HepG2 (cell line): ENCODE data around the gene VEGFB. TPM values are rescaled to one million over a fixed set of nuclear protein-coding genes. Genes with fewer than 3 reads are reported as not detected.

Source experiments
- AGO2 ChIP-seq: fragments of 200-400 bp; formaldehyde crosslinking; optimal IDR thresholded peaks from 2 replicates; pipeline ENCODE3; 2017; ENCODE audit warnings: mild to moderate bottlenecking, low read depth, low read length, moderate library complexity
- GPN1 ChIP-seq: sonication (generic); formaldehyde crosslinking; IDR thresholded peaks from 2 replicates; pipeline ENCODE4 v1.5.1; 2020; ENCODE audit warnings: missing genetic modification reagents, borderline replicate concordance
- GTF2F1 ChIP-seq: fragments of 150-350 bp; IDR thresholded peaks from 2 replicates; pipeline ENCODE4 v1.6.1; 2014; ENCODE audit warnings: low read length
- JARID2 ChIP-seq: sonication (generic); formaldehyde crosslinking; IDR thresholded peaks from 2 replicates; pipeline ENCODE4 v1.8.1; 2023; ENCODE audit warnings: missing genetic modification reagents, inconsistent platforms; ENCODE audit not compliant: insufficient replicate concordance
- KDM1A ChIP-seq: IDR thresholded peaks from 2 replicates; pipeline ENCODE4 v1.6.1; 2016; ENCODE audit warnings: missing compliant biosample characterization
- PAF1 ChIP-seq: IDR thresholded peaks from 2 replicates; pipeline ENCODE4 v1.6.1; 2016; ENCODE audit warnings: missing genetic modification reagents, missing compliant biosample characterization
- U2AF2 ChIP-seq: fragments of 200-400 bp; formaldehyde crosslinking; IDR thresholded peaks from 2 replicates; pipeline ENCODE4 v1.6.1; 2017; ENCODE audit warnings: low read depth, mild to moderate bottlenecking, low read length
- ZFP1 ChIP-seq: IDR thresholded peaks from 2 replicates; pipeline ENCODE4 v1.6.1; 2016
- ZMYM4 ChIP-seq: sonication (generic); formaldehyde crosslinking; IDR thresholded peaks from 2 replicates; pipeline ENCODE4 v1.8.1; 2023; ENCODE audit warnings: mild to moderate bottlenecking, missing genetic modification reagents
- ZNF773 ChIP-seq: sonication (generic); formaldehyde crosslinking; IDR thresholded peaks from 2 replicates; pipeline ENCODE4 v1.4.0; 2020; ENCODE audit warnings: missing genetic modification reagents, borderline replicate concordance
- ZNF83 ChIP-seq: sonication (generic); formaldehyde crosslinking; IDR thresholded peaks from 2 replicates; pipeline ENCODE4 v1.4.0; 2020; ENCODE audit warnings: missing genetic modification reagents, mild to moderate bottlenecking, borderline replicate concordance
- ZSCAN9 ChIP-seq: IDR thresholded peaks from 2 replicates; pipeline ENCODE4 v1.6.1; 2016; ENCODE audit warnings: borderline replicate concordance
- polyA plus RNA-seq, 8 experiments: library from polyadenylated mRNA; depleted of rRNA in 3 of 8; stranded (reverse) in 7 of 8; unstranded in 1 of 8; fragments of >200 nt; fragmentation: Illumina TruSeq in 4 of 8; extraction: Trizol in 4 of 8; gene quantifications; 2 replicates each; pipeline versions ENCODE4 v1.2.1 to v1.2.3, GENCODE V29; 2011 to 2016; ENCODE audit warnings: low read depth in 4 of 8, missing spikeins in 1 of 8, mixed read lengths in 1 of 8; ENCODE audit not compliant: insufficient read depth in 1 of 8
- total RNA-seq, 5 experiments: library from RNA; depleted of rRNA; stranded (reverse); fragments of >200 nt; fragmentation: Illumina TruSeq; extraction: Trizol; gene quantifications; 2 replicates each; pipeline ENCODE4 v1.2.3, GENCODE V29; 2016; ENCODE audit warnings: low read depth in 1 of 5
- TF ChIP-seq, protein P1 (sequence below): IDR thresholded peaks from 2 replicates; pipeline ENCODE4 v1.6.1; 2016
- TF ChIP-seq, protein P2 (sequence below), 2 experiments: sonication (generic) in 1 of 2; formaldehyde crosslinking in 1 of 2; IDR thresholded peaks; 2 replicates each; pipeline versions ENCODE4 v1.5.1 to v1.6.1; 2011 to 2020; ENCODE audit warnings: borderline replicate concordance in 1 of 2, low read depth in 1 of 2, low read length in 1 of 2, mild to moderate bottlenecking in 1 of 2, missing genetic modification reagents in 1 of 2, moderate library complexity in 1 of 2
- TF ChIP-seq, protein P3 (sequence below): sonication (generic); formaldehyde crosslinking; IDR thresholded peaks from 2 replicates; pipeline ENCODE4 v1.4.0; 2020; ENCODE audit warnings: missing genetic modification reagents
- TF ChIP-seq, protein P4 (sequence below), 2 experiments: sonication (generic) in 1 of 2; formaldehyde crosslinking in 1 of 2; IDR thresholded peaks; 2 replicates each; pipeline versions ENCODE4 v1.4.0 to v1.6.1; 2018 to 2020; ENCODE audit warnings: missing genetic modification reagents in 2 of 2, borderline replicate concordance in 1 of 2, low read depth in 1 of 2, mild to moderate bottlenecking in 1 of 2, missing biosample characterization in 1 of 2

Gene VEGFB
- total and polyA plus RNA-seq, 2 of the 13 experiments (the other 11 are each of a cell fraction or from before 2014, with no cell fraction given): 9.0 to 11.3 TPM

DNA sequence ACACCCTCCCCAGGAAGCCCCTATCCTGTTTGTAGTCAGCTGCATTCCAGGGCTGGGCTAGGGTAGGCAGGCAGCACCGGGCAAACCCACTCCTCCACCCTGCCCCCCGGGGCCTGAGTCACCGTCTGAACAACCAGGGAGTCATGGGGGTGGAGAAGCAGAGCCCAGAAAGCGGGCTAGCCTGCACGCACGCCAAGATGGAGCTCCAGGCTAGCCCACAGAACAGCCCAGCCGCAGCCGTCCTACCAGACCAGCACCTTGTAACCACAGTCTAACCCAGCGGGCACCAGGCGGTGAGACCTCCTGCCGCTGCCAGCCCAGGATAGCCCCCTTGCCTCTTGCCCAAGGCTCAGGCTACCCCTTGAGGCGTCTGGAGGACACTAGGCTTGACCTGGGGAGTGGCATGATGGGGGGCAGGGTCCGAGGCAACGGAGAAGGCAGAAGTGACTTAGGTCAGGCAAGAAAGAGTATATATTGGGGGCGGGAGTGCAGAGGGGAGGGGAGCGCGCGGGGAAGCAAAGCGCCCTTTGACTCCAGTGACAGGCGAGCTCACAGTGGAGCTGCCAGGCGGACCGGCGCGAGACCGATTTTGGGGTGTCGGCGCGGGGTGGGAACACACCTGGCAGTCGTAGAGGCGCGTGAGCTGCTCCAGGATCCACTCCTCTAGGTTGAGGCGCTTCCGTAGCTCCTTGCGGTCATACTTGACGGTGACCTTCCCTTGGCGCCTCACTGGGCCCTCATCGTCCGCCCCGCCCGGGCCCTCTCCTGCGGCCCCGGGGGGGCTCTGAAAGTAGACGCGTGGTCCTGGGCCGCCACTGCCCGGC is 11.6 kb downstream of the VEGFB start (continued):
- TF ChIP-seq PAF1 (no peak), ZNF773 (CRISPR knock-in tag) (0 out of 2 replicates have a peak, but pooled peaks have one; percentile 12), KDM1A (CRISPR knock-in tag) (no peak), ZSCAN9 (CRISPR knock-in tag) (no peak), GPN1 (no peak), ZMYM4 (CRISPR knock-in tag) (0 out of 2 replicates have a peak, but pooled peaks have one; percentile 15), U2AF2 (no peak), GTF2F1 (no peak), AGO2 (peak; percentile 54), ZFP1 (CRISPR knock-in tag) (no peak), JARID2 (no peak), ZNF83 (CRISPR knock-in tag) (0 out of 2 replicates have a peak, but pooled peaks have one; percentile 37)
- TF ChIP-seq, protein P1, sequence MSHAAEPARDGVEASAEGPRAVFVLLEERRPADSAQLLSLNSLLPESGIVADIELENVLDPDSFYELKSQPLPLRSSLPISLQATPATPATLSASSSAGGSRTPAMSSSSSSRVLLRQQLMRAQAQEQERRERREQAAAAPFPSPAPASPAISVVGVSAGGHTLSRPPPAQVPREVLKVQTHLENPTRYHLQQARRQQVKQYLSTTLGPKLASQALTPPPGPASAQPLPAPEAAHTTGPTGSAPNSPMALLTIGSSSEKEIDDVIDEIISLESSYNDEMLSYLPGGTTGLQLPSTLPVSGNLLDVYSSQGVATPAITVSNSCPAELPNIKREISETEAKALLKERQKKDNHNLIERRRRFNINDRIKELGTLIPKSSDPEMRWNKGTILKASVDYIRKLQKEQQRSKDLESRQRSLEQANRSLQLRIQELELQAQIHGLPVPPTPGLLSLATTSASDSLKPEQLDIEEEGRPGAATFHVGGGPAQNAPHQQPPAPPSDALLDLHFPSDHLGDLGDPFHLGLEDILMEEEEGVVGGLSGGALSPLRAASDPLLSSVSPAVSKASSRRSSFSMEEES (CRISPR knock-in tag): no peak
- TF ChIP-seq, protein P2, sequence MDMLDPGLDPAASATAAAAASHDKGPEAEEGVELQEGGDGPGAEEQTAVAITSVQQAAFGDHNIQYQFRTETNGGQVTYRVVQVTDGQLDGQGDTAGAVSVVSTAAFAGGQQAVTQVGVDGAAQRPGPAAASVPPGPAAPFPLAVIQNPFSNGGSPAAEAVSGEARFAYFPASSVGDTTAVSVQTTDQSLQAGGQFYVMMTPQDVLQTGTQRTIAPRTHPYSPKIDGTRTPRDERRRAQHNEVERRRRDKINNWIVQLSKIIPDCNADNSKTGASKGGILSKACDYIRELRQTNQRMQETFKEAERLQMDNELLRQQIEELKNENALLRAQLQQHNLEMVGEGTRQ (IDR thresholded peaks at IDR 0.05; ENCODE audit: low read depth, low read length): no peak
- TF ChIP-seq, protein P2 (CRISPR knock-in tag; IDR thresholded peaks at IDR 0.05; ENCODE audit: borderline replicate concordance): no peak
- TF ChIP-seq, protein P3, sequence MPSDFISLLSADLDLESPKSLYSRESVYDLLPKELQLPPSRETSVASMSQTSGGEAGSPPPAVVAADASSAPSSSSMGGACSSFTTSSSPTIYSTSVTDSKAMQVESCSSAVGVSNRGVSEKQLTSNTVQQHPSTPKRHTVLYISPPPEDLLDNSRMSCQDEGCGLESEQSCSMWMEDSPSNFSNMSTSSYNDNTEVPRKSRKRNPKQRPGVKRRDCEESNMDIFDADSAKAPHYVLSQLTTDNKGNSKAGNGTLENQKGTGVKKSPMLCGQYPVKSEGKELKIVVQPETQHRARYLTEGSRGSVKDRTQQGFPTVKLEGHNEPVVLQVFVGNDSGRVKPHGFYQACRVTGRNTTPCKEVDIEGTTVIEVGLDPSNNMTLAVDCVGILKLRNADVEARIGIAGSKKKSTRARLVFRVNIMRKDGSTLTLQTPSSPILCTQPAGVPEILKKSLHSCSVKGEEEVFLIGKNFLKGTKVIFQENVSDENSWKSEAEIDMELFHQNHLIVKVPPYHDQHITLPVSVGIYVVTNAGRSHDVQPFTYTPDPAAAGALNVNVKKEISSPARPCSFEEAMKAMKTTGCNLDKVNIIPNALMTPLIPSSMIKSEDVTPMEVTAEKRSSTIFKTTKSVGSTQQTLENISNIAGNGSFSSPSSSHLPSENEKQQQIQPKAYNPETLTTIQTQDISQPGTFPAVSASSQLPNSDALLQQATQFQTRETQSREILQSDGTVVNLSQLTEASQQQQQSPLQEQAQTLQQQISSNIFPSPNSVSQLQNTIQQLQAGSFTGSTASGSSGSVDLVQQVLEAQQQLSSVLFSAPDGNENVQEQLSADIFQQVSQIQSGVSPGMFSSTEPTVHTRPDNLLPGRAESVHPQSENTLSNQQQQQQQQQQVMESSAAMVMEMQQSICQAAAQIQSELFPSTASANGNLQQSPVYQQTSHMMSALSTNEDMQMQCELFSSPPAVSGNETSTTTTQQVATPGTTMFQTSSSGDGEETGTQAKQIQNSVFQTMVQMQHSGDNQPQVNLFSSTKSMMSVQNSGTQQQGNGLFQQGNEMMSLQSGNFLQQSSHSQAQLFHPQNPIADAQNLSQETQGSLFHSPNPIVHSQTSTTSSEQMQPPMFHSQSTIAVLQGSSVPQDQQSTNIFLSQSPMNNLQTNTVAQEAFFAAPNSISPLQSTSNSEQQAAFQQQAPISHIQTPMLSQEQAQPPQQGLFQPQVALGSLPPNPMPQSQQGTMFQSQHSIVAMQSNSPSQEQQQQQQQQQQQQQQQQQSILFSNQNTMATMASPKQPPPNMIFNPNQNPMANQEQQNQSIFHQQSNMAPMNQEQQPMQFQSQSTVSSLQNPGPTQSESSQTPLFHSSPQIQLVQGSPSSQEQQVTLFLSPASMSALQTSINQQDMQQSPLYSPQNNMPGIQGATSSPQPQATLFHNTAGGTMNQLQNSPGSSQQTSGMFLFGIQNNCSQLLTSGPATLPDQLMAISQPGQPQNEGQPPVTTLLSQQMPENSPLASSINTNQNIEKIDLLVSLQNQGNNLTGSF (CRISPR knock-in tag): no peak
- TF ChIP-seq, protein P4, sequence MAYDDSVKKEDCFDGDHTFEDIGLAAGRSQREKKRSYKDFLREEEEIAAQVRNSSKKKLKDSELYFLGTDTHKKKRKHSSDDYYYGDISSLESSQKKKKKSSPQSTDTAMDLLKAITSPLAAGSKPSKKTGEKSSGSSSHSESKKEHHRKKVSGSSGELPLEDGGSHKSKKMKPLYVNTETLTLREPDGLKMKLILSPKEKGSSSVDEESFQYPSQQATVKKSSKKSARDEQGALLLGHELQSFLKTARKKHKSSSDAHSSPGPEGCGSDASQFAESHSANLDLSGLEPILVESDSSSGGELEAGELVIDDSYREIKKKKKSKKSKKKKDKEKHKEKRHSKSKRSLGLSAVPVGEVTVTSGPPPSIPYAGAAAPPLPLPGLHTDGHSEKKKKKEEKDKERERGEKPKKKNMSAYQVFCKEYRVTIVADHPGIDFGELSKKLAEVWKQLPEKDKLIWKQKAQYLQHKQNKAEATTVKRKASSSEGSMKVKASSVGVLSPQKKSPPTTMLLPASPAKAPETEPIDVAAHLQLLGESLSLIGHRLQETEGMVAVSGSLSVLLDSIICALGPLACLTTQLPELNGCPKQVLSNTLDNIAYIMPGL (CRISPR knock-in tag; IDR thresholded peaks at IDR 0.05; ENCODE audit: borderline replicate concordance in 1 of 2, low read depth in 1 of 2): peak in 1 of 2 experiments; percentile 63; a peak in 2 of 4 replicates
